HG03159 (cell line): ENCODE results near the gene TPBG.
"Not testable (repeated sequence)": the region's sequence is repeated elsewhere in the genome, so short reads cannot be mapped to it uniquely, and the experiment has no call there.

Source experiments
- ATAC-seq: cut with Tn5 transposase; IDR thresholded peaks from one replicate; pipeline ENCODE4 v1.9.1; 2021; ENCODE audit warnings: mild to moderate bottlenecking, moderate library complexity; ENCODE audit not compliant: unreplicated experiment

Gene TPBG

GRCh38 chr6:82374516-82374915 lies 10.9 kb downstream of the TPBG start:
- ATAC-seq, result no peak

GRCh38 chr6:82376636-82377035 lies 13.0 kb downstream of the TPBG start:
- no peak for ATAC-seq

- ATAC-seq, result no peak
Observed at GRCh38 chr6:82380566-82381185, 17.1 kb downstream of the TPBG start.

- peak; percentile 67 for ATAC-seq
Observed at GRCh38 chr6:82381278-82381677, 17.7 kb downstream of the TPBG start.

GRCh38 chr6:82385102-82385501 lies 21.5 kb downstream of the TPBG start:
- ATAC-seq, result no peak

GRCh38 chr6:82385546-82385945 lies 21.9 kb downstream of the TPBG start:
- no peak for ATAC-seq

- no peak for ATAC-seq
Observed at GRCh38 chr6:82385961-82386360, 22.3 kb downstream of the TPBG start.

- ATAC-seq, result not testable (repeated sequence)
Observed at GRCh38 chr6:82394770-82395169, 31.2 kb downstream of the TPBG start.

GRCh38 chr6:82396964-82397751 lies 33.5 kb downstream of the TPBG start:
- ATAC-seq, result no peak

- ATAC-seq, result no peak
Observed at GRCh38 chr6:82397962-82398692, 34.5 kb downstream of the TPBG start.

- ATAC-seq, result peak; percentile 50
Observed at GRCh38 chr6:82408952-82409431, 45.4 kb downstream of the TPBG start.

GRCh38 chr6:82410151-82410648 lies 46.6 kb downstream of the TPBG start:
- ATAC-seq, result no peak

GRCh38 chr6:82413868-82414267 lies 50.3 kb downstream of the TPBG start:
- ATAC-seq, result no peak

- no peak for ATAC-seq
Observed at GRCh38 chr6:82415820-82416219, 52.2 kb downstream of the TPBG start.

- ATAC-seq, result no peak
Observed at GRCh38 chr6:82416346-82416745, 52.7 kb downstream of the TPBG start.
